Neural progenitor cell (in vitro differentiated cells): ENCODE results near the gene BZW1. TPM values are rescaled to one million over a fixed set of nuclear protein-coding genes. Genes with fewer than 3 reads are reported as not detected.
A peak's percentile ranks its signal among the peaks of the same experiment; 100 is the strongest.
"Not testable (repeated sequence)": the region's sequence is repeated elsewhere in the genome, so short reads cannot be mapped to it uniquely, and the experiment has no call there.

ENCODE experiments used
- DNase-seq: peaks from one replicate; pipeline ENCODE4 v3.0.0-alpha.2; 2016; ENCODE audit warnings: low spot score
- H2AFZ ChIP-seq: fragments of 200-600 bp; sonication (generic); replicated peaks from 2 replicates; pipeline ENCODE4 v1.6.1; 2016; ENCODE audit warnings: antibody characterized with exemption
- H3F3A ChIP-seq: fragments of 200-600 bp; sonication (generic); 2 replicates; pipeline ENCODE4 v1.6.1; 2016; ENCODE audit warnings: antibody characterized with exemption, low read depth
- H3K27ac ChIP-seq: fragments of 200-600 bp; sonication (generic); 2 replicates; pipeline ENCODE4 v1.5.1; 2016; ENCODE audit warnings: mild to moderate bottlenecking
- H3K27me3 ChIP-seq: fragments of 200-600 bp; sonication (generic); 2 replicates; pipeline ENCODE4 v1.6.1; 2016; ENCODE audit warnings: mild to moderate bottlenecking, moderate library complexity
- H3K36me3 ChIP-seq: fragments of 200-600 bp; sonication (generic); 2 replicates; pipeline ENCODE4 v1.5.1; 2016
- H3K4me1 ChIP-seq: fragments of 200-600 bp; sonication (generic); 2 replicates; pipeline ENCODE4 v1.6.1; 2016; ENCODE audit warnings: mixed run types
- H3K4me2 ChIP-seq: fragments of 200-600 bp; sonication (generic); 2 replicates; pipeline ENCODE4 v1.6.1; 2016
- H3K4me3 ChIP-seq: fragments of 200-600 bp; sonication (generic); 2 replicates; pipeline ENCODE4 v1.5.1; 2016
- H3K79me2 ChIP-seq: fragments of 200-600 bp; sonication (generic); 2 replicates; pipeline ENCODE4 v1.6.1; 2016; ENCODE audit warnings: low read depth
- H3K9ac ChIP-seq: fragments of 200-600 bp; sonication (generic); 2 replicates; pipeline ENCODE4 v1.6.1; 2016
- H3K9me3 ChIP-seq: fragments of 200-600 bp; sonication (generic); 2 replicates; pipeline ENCODE4 v1.5.1; 2016; ENCODE audit warnings: low read depth
- H4K20me1 ChIP-seq: fragments of 200-600 bp; sonication (generic); 2 replicates; pipeline ENCODE4 v1.6.1; 2016; ENCODE audit warnings: low read depth
- H3K27ac Mint-ChIP-seq: 3 replicates; pipeline ENCODE4 v1.8.0; 2021; ENCODE audit warnings: mixed read lengths
- H3K27me3 Mint-ChIP-seq: 2 replicates; pipeline ENCODE4 v1.8.0; 2022; ENCODE audit warnings: low read depth, mild to moderate bottlenecking, inconsistent platforms, moderate library complexity, mixed read lengths; ENCODE audit not compliant: insufficient read depth
- H3K36me3 Mint-ChIP-seq: 3 replicates; pipeline ENCODE4 v1.8.0; 2021; ENCODE audit warnings: mixed read lengths
- H3K4me1 Mint-ChIP-seq: 3 replicates; pipeline ENCODE4 v1.8.0; 2021; ENCODE audit warnings: mixed read lengths
- H3K4me3 Mint-ChIP-seq: 3 replicates; pipeline ENCODE4 v1.8.0; 2021; ENCODE audit warnings: mild to moderate bottlenecking, moderate library complexity, mixed read lengths
- H3K9me3 Mint-ChIP-seq: 3 replicates; pipeline ENCODE4 v1.8.0; 2020; ENCODE audit warnings: mixed read lengths
- EZH2 ChIP-seq: fragments of 200-600 bp; sonication (generic); IDR thresholded peaks from 2 replicates; pipeline ENCODE4 v1.6.1; 2017; ENCODE audit warnings: antibody characterized with exemption, mild to moderate bottlenecking, moderate library complexity
- EZH2phosphoT487 ChIP-seq: fragments of 200-600 bp; sonication (generic); IDR thresholded peaks from 2 replicates; pipeline ENCODE4 v1.6.1; 2017; ENCODE audit warnings: antibody characterized with exemption
- total RNA-seq: library from RNA; depleted of rRNA; stranded (reverse); fragments of >200 nt; gene quantifications from 2 replicates; pipeline ENCODE4 v1.2.3, GENCODE V29; 2015; ENCODE audit warnings: low replicate concordance
- TF ChIP-seq, protein P1 (sequence below): fragments of 200-600 bp; sonication (generic); IDR thresholded peaks from 2 replicates; pipeline ENCODE4 v1.5.1; 2017; ENCODE audit warnings: antibody characterized with exemption, mild to moderate bottlenecking

Gene BZW1
- total RNA-seq, 1 donor from 2014 or later, result 421 TPM

GRCh38 chr2:200800458-200800857 is 11.3 kb upstream of the BZW1 start:
- no peak overlapping the region for H3K4me3 ChIP-seq
- H3K4me1 ChIP-seq, result no peaks in the 10 kb centered on the region
- no peak overlapping the region for H3K4me3 Mint-ChIP-seq
- H2AFZ ChIP-seq, result no peak overlapping the region
- H4K20me1 ChIP-seq, result no peaks in the 10 kb centered on the region
- DNase-seq, result no peak
- H3K9ac ChIP-seq, result no peak overlapping the region
- H3K9me3 Mint-ChIP-seq, result peaks cover 2% of the 10 kb centered on the region
- H3K27ac ChIP-seq, result no peak overlapping the region
- no peaks in the 10 kb centered on the region for H3K9me3 ChIP-seq
- no peaks in the 10 kb centered on the region for H3K27me3 ChIP-seq
- no peak overlapping the region for H3K4me2 ChIP-seq
- H3K27ac Mint-ChIP-seq, result no peak overlapping the region
- no peaks in the 10 kb centered on the region for H3K36me3 ChIP-seq
- H3K36me3 Mint-ChIP-seq, result peaks cover 2% of the 10 kb centered on the region
- no peaks in the 10 kb centered on the region for H3K79me2 ChIP-seq
- TF ChIP-seq EZH2phosphoT487 (no peak), EZH2 (no peak)
- TF ChIP-seq, protein P1, sequence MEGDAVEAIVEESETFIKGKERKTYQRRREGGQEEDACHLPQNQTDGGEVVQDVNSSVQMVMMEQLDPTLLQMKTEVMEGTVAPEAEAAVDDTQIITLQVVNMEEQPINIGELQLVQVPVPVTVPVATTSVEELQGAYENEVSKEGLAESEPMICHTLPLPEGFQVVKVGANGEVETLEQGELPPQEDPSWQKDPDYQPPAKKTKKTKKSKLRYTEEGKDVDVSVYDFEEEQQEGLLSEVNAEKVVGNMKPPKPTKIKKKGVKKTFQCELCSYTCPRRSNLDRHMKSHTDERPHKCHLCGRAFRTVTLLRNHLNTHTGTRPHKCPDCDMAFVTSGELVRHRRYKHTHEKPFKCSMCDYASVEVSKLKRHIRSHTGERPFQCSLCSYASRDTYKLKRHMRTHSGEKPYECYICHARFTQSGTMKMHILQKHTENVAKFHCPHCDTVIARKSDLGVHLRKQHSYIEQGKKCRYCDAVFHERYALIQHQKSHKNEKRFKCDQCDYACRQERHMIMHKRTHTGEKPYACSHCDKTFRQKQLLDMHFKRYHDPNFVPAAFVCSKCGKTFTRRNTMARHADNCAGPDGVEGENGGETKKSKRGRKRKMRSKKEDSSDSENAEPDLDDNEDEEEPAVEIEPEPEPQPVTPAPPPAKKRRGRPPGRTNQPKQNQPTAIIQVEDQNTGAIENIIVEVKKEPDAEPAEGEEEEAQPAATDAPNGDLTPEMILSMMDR, result no peak
- H3F3A ChIP-seq, result no peaks in the 10 kb centered on the region
- H3K4me1 Mint-ChIP-seq, result peaks cover under 1% of the 10 kb centered on the region
- H3K27me3 Mint-ChIP-seq, result peaks cover 2% of the 10 kb centered on the region

GRCh38 chr2:200801431-200801830 is 10.3 kb upstream of the BZW1 start:
- H3K4me2 ChIP-seq, H3K79me2 ChIP-seq, H3K4me1 ChIP-seq, H3K9ac ChIP-seq, H3K27ac ChIP-seq, H3K36me3 Mint-ChIP-seq, DNase-seq, H3K9me3 ChIP-seq, H3K27me3 Mint-ChIP-seq, H3K4me1 Mint-ChIP-seq, H3K27ac Mint-ChIP-seq, H3K27me3 ChIP-seq, H2AFZ ChIP-seq, H3K4me3 ChIP-seq, H3K9me3 Mint-ChIP-seq, H3K36me3 ChIP-seq, H4K20me1 ChIP-seq, H3K4me3 Mint-ChIP-seq, H3F3A ChIP-seq: not testable (repeated sequence)

GRCh38 chr2:200809506-200810251 is 2.0 kb upstream of the BZW1 start:
- Histone ChIP-seq H3K79me2 (peaks cover 30% of the 10 kb centered on the region), H3K27me3 (no peaks in the 10 kb centered on the region), H3K9me3 (no peaks in the 10 kb centered on the region), H4K20me1 (peaks cover 29% of the 10 kb centered on the region), H3K36me3 (peaks cover 14% of the 10 kb centered on the region), H3K4me2 (no peak overlapping the region), H3K27ac (no peak overlapping the region), H3K4me1 (peaks cover 17% of the 10 kb centered on the region), H2AFZ (peak overlapping the region; percentile 3), H3K9ac (no peak overlapping the region), H3K4me3 (no peak overlapping the region), H3F3A (no peaks in the 10 kb centered on the region)
- H3K4me3 Mint-ChIP-seq, result peak overlapping the region; percentile 94
- TF ChIP-seq EZH2phosphoT487, result no peak
- TF ChIP-seq, protein P1, result no peak
- no peak for TF ChIP-seq EZH2
- H3K4me1 Mint-ChIP-seq, result peaks cover 30% of the 10 kb centered on the region
- H3K27me3 Mint-ChIP-seq, result peaks cover 5% of the 10 kb centered on the region
- H3K27ac Mint-ChIP-seq, result no peak overlapping the region
- no peaks in the 10 kb centered on the region for H3K9me3 Mint-ChIP-seq
- DNase-seq, result no peak
- peaks cover 2% of the 10 kb centered on the region for H3K36me3 Mint-ChIP-seq

DNA sequence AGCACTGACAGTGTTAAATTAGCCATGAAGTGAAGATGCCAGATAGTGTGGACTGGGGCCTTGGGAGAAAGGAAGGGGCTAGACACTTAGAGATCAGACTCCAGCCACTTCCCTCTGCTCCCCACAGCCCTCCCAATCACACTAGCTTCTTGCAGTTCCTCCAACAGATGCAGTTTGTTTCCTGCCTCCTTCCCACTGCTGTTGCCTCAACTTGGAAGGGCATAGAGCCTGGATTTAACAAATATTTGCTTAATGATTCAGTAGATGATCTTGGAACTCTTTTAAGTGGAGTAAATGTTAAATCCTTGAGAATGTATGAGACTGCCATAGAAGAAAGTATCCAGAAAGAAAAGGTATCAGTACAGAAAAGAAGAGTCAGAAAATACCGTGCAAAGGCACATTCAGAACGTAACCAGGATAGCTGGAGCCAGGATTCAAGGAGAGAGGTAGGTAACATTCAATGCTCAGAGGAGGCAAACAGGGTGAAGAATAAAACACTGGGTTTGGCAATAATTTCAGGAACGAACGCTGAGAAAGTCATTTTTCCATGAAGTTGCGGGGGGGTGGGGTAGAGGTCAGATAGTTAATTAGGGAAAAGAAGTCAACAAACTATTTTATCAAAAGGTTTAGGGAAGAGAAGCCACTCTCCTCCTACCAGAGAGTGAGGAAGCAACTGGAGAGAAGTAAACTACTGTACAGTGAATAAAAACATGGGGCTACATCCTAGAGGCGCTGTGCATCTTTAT is 1.3 kb upstream of the BZW1 start:
- H3K4me1 Mint-ChIP-seq, result peaks cover 30% of the 10 kb centered on the region
- DNase-seq, result no peak

More for the DNA sequence above, 1.3 kb upstream of the BZW1 start:
- H3K36me3 Mint-ChIP-seq, result peaks cover 4% of the 10 kb centered on the region
- Histone ChIP-seq H3K9ac (no peak overlapping the region), H3F3A (no peaks in the 10 kb centered on the region), H3K4me1 (peaks cover 17% of the 10 kb centered on the region), H3K27me3 (no peaks in the 10 kb centered on the region), H4K20me1 (peaks cover 37% of the 10 kb centered on the region), H3K36me3 (peaks cover 19% of the 10 kb centered on the region), H3K9me3 (no peaks in the 10 kb centered on the region), H3K79me2 (peaks cover 38% of the 10 kb centered on the region), H3K27ac (peak overlapping the region; percentile 9), H3K4me3 (peak overlapping the region; percentile 96), H3K4me2 (peak overlapping the region; percentile 85), H2AFZ (peak overlapping the region; percentile 68)
- no peak for TF ChIP-seq EZH2phosphoT487
- TF ChIP-seq EZH2, result no peak
- TF ChIP-seq, protein P1, result no peak
- H3K27ac Mint-ChIP-seq, result peak overlapping the region; percentile 24
- peak overlapping the region; percentile 94 for H3K4me3 Mint-ChIP-seq
- H3K9me3 Mint-ChIP-seq, result no peaks in the 10 kb centered on the region
- H3K27me3 Mint-ChIP-seq, result peaks cover 5% of the 10 kb centered on the region
